SKM-1 treated with dmso at 0.1 percent for 144 hours (cell line): Measurements from ENCODE around the gene ACKR2.

Experiments used
- DNase-seq: peaks from one replicate; lab custom pipeline; 2025; ENCODE audit not compliant: unreplicated experiment; lab: John Stamatoyannopoulos, UW

Gene ACKR2

DNA sequence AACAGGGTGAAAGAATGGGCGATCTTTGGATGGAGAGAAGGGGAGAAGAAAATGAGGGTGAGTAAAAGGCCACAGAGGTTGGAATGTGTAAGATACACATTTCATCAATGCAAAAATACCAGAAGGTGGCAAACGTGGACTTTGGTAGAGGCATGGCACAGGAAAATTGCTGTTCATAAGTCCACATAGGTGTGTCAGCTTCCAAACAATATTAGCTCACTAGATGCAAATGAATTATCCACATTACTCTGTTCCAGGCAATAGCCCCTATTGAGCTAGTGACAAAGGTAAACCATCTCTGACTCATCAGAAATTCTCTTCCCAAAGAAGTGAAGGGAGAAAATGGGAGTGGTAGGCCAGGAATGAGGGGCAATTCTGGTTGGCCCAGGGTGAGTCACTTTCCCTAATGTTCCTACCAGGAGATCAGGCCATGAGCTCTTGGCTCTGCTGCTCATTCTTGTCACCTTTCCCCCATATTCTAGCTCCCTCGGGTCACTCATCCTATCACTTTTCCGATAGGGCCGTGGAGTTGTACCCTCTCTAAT lies 19.9 kb downstream of the ACKR2 start:
- no peak for DNase-seq

DNA sequence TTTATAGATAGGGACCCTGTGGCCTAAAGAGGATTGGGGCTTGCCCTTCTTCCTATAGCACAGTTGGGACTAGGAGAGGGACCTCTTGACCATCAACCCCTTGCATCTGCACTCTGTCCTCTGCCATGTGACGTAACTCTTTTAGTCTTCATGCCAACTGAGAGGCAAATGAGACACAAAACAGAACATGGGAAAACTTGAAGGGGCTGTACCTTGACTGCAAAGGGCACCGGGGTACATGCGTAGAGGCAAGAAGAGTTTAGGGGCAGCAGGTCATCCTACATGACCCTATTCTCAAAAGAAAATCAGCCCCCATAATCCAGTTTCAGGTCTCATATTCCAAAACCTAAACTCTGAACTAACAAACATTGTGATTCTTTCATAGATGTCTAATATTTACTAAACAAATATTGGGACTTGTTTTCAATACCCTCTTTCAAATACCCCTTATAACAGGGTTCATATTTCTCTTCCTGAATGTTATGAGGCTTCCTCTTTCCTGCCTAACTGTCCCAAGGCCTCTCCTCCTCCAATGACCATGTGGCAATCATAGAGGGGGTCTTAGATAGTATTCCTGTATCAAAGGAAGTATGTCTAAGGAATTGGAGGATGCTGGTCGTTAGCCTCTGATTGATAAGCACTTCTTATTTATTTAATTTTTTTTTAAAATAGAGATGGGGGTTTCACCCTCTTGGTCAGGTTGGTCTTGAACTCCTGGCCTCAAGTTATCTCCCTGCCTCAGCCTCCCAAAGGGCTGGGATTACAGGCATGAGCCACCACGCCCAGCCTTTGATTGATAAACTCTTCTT lies 20.6 kb downstream of the ACKR2 start:
- no peak for DNase-seq

DNA sequence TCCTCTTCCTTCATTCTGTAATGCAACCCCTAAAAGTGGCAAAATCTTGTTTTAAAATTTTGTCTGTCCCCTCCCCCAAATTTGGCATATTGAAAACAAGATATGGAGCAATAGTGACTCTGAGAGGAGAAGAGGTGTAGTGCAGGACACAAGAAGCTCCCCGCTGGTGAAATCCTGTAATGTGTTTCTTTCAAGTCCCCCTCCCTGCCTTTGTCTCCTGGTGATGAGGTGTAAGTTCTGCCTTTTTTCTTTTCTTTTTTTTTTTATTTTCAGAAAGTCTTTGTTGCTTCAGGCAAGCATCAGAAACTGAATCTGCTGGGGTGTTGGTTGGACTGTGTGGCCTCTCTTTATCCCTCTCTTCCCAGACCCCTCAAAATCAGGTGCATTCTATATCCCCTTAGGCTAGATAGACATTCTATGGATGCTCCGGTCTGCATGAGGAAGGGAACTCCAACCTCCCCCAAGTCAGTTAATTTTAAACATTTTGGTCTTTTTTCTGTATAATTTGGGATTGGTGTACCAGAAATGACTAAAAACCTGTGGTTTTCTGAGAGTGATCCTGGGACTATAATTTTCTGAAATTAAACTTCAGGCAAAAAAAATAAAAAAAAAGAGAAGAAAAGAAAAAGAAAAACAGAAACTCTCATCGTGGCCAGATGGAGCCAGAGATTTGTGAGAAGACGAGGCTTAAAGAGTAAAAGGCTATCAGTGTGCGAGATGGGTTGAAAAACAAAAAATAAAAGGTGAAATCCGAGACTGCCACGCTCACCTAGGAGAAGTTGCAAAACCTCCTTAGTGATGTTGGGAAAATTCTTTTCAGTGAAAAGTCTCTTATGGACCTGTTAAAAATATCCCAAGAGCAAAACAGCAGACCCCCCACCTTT lies 21.4 kb downstream of the ACKR2 start:
- DNase-seq, result peak; percentile 71

DNA sequence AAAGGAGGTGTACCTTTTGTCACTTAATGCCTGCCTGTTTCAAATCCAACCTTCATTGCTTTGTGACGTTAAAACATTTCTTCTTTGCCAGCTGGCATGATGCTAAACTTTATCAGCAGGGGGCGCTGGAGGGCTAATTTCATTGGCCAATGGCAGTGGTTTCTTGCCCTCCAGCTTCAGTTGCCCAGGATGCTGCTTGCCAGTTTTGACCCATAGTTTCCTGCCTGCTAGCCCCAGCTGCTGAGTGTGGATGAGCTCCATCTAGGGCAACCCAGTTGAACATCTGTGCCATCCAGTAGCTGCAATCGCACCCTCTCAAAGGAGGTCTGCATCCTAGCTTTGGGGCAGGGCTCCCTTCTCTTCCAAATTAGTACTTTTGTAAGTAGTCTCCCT lies 22.1 kb downstream of the ACKR2 start:
- DNase-seq, result peak; percentile 72

DNA sequence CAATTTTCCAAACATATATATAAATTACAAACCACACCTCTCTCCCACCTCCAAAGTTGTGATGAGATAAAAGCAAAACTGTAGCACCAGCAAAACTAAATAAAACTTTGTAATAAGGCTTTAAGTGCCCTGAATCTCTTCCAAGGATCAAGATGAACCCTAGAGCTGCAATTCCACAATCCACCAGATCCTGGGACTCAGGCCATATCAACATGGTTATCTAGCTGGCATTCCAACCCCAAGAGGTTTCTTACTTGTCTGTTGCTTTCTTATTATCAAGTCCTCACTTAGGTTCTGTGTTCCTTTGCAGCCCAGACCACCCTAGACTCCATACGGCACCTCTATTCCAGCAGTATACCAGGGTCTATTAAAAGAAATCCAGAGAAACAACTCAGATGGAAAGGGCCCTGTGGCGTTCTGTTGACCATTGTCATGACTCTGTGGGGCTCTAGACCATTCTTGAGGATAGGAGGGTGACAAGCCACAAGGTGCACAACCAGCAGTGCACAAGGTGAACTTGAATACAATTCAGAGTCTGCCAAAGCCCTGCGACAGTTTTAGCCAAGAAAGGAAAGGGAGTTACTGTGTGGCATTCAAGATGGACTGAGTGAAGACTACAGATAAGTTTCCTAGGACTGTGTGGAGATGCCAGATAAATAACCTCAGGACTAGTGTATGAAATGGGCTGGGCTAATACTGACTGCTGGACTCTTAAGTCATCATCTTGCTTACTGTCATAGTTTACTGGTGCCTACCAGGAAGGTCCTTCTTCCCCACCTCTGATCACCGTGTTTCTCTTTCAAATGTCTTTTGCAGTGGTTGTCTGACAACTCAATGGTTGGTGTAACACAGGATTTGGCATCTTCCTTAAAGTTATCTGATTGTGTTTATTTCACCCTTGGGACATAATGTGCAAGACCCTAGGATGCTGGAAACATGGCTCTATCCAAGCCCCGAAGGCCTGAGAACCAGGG lies 27.2 kb downstream of the ACKR2 start:
- no peak for DNase-seq

DNA sequence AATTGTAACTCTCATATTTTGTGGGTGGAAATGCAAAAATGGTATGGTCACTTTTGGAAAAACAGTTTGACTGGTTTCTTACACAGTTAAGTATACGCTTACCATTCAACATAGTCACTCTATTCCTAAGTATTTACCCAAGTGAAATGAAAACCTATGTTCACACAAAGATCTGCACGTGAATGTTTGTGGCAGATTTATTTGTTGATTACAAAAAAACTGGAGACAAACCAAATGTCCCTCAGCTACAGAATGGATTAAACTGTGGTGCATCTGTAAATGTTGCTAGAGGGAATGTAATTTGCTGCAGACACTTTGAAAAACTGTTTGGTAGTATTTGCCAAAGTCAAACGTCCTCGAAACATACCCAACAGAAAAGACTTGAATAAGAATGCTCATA lies 29.3 kb downstream of the ACKR2 start:
- no peak for DNase-seq

DNA sequence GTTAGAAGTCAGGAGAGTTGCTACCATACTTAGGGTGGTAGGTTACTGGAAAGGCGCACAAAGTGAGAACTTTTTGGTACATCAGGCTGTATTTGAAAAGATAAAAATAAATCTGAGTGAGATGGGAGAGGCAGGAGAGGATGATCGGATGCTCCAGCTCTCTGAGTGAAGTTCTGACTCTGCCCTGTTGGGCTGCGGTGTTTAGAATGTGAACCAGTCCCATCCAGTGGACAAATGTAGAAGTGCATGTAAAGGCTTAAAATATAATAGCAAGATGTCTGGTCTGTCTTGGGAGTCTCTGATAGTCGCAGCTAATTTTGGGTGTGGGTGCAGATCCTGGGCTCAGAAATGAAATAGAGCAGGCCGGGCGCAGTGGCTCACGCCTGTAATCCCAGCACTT lies 30.4 kb downstream of the ACKR2 start:
- DNase-seq, result peak; percentile 76

DNA sequence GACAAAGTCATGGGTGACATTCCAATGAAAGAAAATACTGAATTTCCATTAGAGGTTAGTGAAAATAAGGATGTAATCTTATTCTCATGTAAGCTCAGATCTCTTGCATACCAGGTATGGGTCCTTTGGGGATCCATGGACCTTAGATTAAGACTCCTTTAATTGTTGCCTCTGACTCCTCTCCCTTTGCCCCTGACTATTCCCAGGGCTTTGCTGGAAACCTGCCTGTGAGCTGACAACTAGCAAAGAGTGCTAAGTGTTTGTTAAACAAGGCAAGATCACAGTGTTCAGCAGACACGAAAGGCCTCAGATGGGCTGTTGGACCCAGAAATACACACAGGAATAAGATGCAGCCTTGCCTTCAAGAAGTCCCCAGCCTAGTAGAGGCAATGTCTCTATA lies 32.1 kb downstream of the ACKR2 start:
- no peak for DNase-seq

DNA sequence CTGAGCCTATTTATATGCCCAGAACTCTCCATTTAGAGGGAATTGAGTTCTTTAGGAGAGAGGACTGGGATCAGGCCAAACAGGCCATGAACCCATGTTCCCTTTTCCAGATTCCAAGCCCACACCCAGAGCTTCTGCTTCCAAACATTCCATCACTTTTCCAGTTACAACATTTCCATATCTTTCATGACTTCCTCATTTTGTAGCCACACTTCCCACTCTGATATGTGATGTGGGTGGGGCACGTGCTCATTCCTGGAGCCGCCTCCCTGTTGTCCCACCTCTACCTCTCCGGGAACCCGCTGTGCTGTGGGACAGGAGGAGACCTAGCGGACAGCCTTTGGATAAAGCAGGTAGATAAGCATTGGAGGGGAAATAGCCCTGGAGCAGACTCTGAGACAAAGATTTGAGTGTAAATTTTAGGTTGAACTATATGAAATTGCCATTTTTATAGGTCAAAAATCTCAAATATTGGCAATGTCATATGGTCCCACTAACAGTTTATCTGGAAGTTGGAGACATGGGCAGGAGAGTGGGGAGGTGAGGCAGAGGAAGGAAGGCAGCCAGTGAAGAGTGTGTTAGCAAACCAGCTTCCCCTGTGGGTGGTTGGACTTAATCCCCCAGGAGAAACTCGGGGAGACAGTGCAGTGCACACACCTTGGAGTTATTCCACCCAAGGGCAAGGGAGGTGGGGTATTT lies 34.6 kb downstream of the ACKR2 start:
- DNase-seq, result no peak

DNA sequence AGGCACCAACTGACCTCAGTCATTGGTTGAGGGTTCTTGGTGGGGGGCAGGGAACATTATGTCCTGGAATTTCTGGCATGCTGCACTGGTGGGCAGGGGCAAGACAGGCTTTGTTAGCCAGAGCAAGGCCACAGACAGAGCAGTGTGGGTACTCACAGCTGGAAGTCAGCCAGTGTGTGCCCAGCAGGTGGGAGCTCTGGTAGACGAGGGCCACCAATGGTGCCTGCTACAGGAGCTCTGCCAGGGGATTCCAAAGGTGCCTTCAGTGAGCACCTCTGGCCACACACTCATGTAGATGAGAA lies 35.1 kb downstream of the ACKR2 start:
- DNase-seq, result no peak

DNA sequence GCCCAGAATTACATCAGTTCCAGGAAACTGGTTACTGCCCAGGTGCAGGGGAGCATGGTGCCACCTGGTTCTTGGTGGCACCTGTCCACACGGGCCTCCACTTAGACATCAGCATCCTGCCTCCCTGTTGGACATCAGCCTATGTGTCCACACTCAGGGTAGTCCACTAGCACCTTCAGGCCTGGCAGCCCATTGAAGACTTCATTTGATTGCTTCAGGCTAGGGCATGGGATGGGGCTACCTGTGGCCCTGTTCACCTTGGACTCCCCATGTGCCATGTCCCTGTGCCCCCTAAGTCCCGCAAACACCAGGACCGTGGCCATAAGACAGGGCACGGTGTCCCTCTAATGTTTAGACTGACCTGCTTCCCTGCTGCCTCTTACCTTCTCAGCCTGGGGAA lies 35.6 kb downstream of the ACKR2 start:
- no peak for DNase-seq

DNA sequence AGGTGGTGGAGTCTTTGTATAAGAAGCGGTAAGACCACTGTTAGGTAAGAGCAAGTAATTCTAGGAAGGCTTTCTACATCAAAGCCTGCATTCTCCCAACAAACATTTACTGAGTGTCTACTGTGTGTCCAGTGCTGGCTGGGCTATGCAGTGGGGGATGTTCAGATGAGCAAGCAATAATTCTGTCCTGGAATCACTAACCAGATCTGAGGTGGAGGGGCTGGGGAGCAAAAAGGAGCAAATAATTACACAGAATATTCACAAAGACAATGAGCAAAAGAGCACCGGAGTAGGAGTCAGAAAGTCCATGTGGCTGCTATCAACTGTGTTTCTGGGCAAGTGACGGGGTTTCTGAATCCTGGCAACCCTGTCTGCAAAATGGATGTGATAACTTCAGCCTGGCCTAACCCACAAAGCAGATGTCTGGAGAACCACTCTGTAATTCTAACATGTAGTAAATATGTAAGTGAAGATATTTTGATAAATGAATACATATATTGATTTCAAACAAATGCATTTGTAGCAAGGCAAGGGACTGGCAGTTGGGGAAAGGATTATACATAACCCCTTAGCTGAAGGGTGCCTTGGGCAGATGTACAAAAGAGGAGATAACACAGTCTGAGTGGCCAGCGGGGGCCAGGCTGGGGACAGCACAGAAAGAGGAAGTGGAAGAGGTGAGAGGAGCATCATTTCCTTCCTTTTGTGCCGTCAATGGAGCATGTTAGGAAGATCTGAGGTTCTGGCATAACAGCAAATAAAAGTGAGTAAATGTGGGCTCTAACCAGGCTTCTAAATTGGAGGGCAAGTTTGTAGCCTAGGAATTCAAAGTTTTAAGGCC lies 37.7 kb downstream of the ACKR2 start:
- peak; percentile 84 for DNase-seq

DNA sequence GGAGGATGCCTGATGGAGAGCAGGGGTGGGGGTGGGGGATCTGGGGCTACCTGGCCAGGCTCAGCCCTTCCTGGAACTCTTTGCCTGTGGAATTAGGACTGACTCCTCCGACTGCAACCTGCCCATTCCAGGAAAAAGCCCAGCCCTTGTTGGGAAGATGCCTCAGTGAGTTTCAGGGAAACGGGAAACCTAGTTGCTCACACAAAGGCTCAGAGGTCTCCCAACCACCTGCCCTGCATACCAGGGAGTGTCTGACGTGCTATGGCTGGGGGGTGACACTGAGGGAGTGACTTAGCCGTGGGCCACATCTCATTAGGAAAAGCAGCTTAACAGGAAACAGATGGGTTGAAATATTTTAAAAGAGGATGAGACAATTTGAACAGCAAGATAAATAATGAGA lies 38.5 kb downstream of the ACKR2 start:
- DNase-seq, result no peak

DNA sequence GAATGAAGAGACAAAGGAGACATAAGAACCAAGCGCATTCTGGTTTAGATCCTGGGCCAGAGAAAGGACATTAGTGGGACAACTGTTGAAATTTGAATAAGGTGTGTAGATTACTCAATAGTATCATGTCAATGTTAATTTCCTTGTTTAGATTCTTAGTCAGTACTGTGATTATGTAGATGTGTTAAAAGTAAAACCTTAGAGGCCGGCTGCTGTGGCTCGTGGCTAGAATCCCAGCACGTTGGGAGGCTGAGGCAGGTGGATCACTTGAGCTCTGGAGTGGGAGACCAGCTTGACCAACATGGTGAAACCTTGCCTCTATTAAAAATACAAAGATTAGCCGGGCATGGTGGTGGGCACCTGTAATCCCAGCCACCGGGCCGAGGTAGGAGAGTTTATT lies 39.8 kb downstream of the ACKR2 start:
- DNase-seq, result no peak

DNA sequence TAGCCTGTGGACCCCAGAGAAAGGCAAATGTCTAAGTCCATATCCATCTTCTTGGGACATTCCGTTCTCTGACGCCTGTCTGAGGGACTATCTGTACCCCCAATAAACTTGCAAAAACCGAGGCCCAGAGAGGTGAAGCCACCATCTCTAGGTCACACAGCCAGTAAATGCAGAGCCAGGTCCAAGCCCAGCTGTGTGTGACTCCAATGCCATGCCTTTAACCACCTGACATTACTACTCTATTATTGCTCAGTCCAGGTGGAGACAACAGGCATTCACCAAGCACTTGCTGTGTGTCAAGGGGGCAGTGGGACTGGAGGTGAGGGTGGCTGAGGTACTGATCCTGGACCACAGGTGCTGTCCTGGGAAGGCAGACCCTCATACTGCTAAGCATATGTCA lies 41.0 kb downstream of the ACKR2 start:
- no peak for DNase-seq

DNA sequence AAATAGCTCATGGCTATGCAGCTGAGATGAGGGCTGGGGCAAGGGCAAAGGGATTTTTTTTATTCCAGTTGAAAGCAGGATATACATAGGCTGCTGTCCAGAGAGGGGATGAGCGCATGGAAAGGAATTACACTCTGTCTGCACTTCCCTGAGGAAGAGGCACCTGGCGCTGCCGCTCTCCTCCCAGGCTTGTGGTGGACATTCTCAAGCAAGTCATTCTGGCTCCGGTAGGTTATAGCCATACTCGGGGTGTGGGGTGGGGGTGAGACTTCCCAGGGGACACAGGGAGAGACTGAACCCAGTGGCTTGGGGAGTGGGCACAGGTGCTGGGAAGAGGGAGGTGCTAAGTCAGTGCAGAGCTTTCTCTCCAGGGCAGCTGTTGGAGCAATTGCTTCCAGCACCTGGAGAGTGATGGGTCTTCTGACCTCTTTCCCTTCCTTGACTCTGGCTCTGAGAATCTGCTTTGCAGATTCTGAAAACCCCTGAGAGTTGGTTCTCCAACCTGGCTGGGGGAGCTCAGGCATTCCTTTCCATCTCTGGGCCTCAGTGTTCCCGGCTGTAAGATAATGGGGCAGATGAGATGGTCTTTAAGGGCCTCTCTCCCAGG lies 42.1 kb downstream of the ACKR2 start:
- no peak for DNase-seq

DNA sequence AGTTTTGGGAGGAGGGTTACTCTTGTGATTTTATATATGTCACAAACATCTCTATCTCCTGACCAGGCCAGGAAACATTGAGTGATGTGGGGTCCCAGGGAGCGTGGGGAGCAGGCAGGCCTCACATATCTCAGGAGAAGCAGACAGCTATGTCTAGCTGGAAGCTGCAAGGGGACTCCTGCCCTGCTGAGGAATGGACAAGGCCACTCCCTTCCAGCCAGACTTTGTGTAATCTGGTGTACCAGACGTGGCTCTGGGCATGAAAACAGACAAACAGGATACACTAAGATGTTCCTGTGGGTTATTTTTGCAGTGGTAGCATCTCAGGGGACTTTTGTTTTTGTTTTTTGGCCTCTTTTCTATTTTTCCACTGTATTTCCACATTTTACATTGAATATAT lies 43.2 kb downstream of the ACKR2 start:
- no peak for DNase-seq

DNA sequence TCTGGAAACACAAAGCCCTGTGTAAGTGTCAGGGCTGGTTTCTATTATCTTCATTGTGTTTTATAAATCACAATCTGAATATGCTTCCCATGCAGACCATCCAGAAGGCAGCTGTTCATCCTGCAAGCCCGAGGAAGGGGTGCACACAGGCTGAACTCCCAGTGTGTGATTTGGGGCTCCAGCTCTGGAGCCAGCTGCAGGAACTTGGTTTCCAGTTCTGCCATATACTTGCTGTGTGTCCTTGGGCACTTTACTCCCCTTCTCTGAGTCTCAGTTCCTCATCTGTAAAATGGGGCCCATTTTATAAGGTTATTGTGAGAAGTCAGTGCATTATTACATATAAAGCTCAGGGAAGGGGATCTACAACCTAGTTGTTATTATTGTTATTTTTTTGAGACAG lies 43.8 kb downstream of the ACKR2 start:
- no peak for DNase-seq

DNA sequence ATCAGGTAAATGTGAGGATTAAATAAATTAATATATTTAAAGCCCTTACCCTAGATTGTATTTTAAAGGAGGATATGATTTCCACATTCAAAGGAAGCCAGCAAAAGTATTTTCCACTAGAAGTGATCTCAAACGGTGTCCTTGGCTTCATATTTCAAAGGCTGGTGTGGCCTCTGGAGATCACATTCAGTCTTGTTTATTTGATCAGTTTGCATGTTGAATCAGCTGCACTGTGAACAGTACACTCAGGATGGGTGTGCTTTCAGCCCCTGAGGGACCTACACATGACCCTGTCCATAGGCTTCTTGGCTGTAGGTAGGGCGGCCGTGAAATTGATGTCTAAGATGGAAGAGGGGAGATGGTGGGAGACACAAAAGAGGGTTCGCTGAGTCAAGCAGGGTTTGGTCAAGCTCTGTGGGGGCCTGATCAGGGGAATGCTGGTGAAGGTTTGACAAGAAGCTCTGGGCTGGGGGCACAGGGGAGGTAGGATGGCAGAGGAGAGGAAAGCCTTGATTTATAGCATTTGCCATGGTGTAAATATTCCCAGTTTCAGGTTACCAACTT lies 44.6 kb downstream of the ACKR2 start:
- DNase-seq, result no peak
